ENCODE data around the gene ADCY5.
"Not testable (repeated sequence)": the region's sequence is repeated elsewhere in the genome, so short reads cannot be mapped to it uniquely, and the experiment has no call there.

Gene ADCY5

DNA sequence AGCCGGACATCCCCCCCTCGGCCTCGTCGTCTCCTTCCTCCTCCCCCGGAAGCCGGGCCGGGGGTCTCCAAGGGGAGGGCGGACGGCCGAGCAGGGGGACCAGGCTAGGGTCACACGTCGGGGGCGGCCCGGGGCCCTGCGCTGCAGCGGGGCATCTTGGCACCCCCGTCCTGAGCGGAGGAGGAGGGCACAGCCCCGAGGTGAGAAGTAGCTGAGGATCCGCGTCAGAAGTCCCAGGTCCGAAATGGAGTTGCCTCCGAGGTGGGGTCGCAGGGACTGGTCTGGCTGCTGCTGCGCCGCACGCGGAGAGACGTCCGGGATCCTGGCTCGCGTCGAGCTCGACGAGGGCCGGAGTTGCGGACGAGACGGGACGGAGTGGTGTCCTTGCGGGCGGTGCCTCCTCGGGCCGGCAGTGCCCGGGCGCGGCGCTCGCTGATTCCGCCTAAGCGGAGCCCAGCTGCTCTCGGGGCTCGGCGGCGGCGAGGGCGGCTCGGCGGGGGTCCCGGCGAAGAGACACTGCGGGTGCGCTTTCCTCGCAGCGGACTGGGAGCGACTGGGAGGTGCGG, at the start of gene ADCY5:
ADCY5 (minus strand) TSS at position 555 of the 566 bp plus-strand sequence; CDS start at position 10, 545 bp downstream.
- DNase-seq (ENCODE audit: low read depth): no peak
- TF ChIP-seq, protein P1, sequence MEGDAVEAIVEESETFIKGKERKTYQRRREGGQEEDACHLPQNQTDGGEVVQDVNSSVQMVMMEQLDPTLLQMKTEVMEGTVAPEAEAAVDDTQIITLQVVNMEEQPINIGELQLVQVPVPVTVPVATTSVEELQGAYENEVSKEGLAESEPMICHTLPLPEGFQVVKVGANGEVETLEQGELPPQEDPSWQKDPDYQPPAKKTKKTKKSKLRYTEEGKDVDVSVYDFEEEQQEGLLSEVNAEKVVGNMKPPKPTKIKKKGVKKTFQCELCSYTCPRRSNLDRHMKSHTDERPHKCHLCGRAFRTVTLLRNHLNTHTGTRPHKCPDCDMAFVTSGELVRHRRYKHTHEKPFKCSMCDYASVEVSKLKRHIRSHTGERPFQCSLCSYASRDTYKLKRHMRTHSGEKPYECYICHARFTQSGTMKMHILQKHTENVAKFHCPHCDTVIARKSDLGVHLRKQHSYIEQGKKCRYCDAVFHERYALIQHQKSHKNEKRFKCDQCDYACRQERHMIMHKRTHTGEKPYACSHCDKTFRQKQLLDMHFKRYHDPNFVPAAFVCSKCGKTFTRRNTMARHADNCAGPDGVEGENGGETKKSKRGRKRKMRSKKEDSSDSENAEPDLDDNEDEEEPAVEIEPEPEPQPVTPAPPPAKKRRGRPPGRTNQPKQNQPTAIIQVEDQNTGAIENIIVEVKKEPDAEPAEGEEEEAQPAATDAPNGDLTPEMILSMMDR (IDR thresholded peaks at IDR 0.05; ENCODE audit: low read length, missing control alignments): no peak

DNA sequence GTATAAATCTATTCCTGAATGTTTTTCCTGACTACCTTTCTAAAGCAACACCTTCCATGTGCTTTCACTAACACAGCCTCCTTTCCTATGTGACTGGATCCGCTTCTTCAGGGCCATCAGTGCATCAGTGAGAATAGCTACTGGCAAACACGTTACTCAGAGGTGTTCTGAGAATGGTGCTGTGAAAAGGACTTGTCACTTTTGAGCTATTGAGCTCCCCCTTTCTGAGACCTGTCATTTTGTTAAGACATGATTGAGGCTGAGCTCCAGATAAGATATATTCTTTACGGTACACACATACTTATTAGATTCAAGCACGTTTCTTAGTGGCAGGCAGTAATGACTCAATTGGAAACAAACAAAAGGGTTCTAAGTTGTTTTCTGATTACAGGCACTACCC, 45.0 kb upstream of the ADCY5 start:
- H3K4me3 ChIP-seq (replicated peaks; ENCODE audit: low read depth, low read length): no peak overlapping the region
- no peak for DNase-seq (ENCODE audit: low read depth)
- TF ChIP-seq, protein P1 (IDR thresholded peaks at IDR 0.05; ENCODE audit: low read length, missing control alignments): no peak

More for the DNA sequence above, at the start of gene ADCY5:
- H3K4me3 ChIP-seq (replicated peaks; ENCODE audit: low read depth, low read length): peak within 1 kb of the TSS; percentile 50

DNA sequence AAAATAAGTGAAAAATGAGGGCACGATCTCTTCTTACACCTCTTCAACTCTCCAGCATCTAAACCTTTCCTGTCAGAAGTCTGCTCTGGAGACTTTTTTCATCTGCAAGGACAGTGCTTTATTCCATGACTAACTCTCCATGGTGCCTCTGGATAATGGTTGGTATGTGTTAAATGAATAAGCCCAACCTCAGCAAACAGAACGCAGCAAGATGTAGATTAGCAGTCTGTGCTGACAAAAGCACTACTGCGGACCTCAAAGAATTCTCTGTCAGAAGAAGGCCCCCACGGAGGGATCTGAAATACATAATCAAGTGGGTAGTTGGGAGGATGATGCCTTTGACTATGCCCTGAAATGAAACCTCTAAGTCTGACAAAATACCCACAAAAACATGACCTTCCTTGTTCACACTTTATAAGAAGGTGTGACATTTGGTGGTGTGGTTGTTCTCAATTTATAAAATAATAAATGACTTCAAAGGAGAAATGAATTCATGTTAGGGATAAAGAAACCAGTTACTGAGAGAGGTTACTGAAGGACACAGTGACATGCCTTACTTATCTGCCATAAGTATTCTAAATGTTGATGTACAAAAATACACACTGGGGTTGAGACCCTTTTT, 43.2 kb upstream of the ADCY5 start:
- TF ChIP-seq, protein P1 (IDR thresholded peaks at IDR 0.05; ENCODE audit: low read length, missing control alignments): no peak
- H3K4me3 ChIP-seq (replicated peaks; ENCODE audit: low read depth, low read length): no peak overlapping the region
- no peak for DNase-seq (ENCODE audit: low read depth)

DNA sequence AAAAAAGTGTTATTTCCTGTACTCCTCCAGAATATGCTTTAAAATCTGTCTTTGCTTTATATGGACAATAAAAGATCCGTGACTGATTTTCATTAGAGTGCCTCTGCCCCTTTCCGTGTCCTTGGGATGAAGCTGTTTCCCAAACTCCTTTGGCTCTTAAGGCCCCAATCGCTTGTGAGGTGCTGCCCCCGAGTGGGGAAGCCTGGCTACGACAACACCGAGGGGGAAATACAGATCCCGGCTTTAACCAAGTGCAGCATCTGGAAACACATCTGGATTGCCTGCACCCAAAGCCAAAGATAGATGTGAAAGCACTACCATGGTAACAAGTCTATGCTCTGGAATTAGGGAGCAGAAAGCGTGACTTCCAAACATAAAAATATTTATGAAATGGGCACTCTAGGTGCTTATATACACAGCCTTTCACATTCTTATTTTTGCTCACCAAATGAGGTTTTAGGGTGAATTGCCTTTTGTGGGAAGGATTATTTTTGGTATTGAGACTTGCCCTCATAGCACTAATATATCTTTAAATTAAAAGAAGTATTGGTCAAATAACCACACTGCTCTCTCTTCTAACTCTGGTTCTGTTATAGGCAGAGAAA, 40.6 kb upstream of the ADCY5 start:
- peak; percentile 72 for DNase-seq (ENCODE audit: low read depth)

DNA sequence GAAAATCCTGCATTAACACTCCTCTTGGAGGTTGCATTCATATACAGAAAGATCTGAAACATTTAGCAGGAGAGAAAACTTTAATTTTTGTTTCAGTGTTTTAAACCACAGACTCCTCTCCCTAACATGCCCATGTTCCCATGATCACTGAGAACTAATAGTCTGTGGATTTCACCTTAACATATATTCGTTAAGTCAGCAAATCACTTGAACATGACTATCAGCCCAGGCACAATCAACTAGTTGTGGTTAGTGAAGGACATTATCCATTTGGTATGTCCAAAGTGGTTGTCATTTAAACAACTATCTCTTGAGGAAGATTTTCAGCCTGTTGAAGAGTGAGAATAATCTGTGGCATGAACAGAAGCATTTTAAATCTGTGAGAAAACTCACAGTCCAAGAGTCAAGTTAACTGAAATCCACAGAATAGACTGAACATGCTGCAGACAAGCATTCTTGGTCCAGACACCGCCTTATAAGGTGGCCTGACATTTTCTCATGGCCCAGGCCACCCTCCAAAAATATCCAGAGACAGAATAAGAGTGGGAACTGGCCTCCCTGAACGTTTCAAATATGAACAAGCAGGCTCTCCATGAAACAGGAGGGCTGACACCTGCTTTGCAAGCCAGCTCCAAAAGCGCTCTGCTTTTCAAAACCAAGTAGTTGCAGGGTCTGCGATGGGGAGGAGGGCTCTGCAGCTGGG, 39.9 kb upstream of the ADCY5 start:
- H3K4me3 ChIP-seq (replicated peaks; ENCODE audit: low read depth, low read length): no peak overlapping the region
- no peak for DNase-seq (ENCODE audit: low read depth)
- TF ChIP-seq, protein P1 (IDR thresholded peaks at IDR 0.05; ENCODE audit: low read length, missing control alignments): no peak

More for the DNA sequence above, 40.6 kb upstream of the ADCY5 start:
- TF ChIP-seq, protein P1 (IDR thresholded peaks at IDR 0.05; ENCODE audit: low read length, missing control alignments): peak; percentile 96
- no peak overlapping the region for H3K4me3 ChIP-seq (replicated peaks; ENCODE audit: low read depth, low read length)

DNA sequence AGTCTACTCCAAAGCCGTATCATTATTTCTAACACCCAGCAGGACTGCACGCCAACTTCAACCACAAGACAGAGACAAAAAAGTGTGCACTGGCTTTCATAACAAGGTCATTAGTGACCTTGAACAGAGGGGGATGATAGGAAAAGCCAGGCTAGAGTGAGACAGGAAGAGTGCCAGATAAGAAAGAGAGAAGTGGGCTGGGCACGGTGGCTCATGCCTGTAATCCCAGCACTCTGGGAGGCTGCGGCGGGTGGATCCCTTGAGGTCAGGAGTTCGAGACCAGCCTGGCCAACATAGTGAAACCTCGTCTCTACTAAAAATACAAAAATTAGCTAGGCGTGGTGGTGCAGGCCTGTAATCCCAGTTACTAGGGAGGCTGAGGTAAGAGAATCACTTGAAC, 38.2 kb upstream of the ADCY5 start:
- H3K4me3 ChIP-seq (replicated peaks; ENCODE audit: low read depth, low read length); DNase-seq (ENCODE audit: low read depth): not testable (repeated sequence)

DNA sequence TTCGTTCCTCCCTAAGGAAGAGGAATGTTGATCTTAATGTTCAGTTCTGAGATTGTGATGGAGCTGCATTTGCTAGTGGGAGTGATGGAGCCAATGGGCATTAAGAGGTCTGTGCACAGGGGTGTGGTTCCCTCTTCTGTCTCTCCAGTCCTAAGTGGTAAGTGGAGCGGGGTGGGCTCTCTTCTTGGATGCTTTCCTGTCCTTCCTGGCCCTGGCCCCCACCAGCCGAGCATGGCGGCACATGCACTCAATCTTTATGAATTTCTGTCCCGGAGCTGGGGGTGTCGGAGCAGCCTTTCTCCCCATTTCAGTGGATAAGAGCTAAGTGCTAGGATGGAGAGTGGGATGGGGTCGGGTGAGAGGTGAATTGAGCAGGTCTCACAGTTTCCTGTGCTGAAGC, 37.6 kb upstream of the ADCY5 start:
- no peak for DNase-seq (ENCODE audit: low read depth)
- TF ChIP-seq, protein P1 (IDR thresholded peaks at IDR 0.05; ENCODE audit: low read length, missing control alignments): no peak
- no peak overlapping the region for H3K4me3 ChIP-seq (replicated peaks; ENCODE audit: low read depth, low read length)

Data from fibroblast of pulmonary artery (primary cell).